ACC112 (cell line): ENCODE data around the gene ZBTB7C.
A peak's percentile ranks its signal among the peaks of the same experiment; 100 is the strongest.

Experiments
- H2AFZ ChIP-seq: fragments of 200-600 bp; sonication (generic); one replicate; pipeline ENCODE4 v1.6.0; 2017; ENCODE audit warnings: antibody characterized with exemption, low read length; ENCODE audit not compliant: unreplicated experiment
- H3K27ac ChIP-seq: fragments of 200-600 bp; sonication (generic); 2 replicates; pipeline ENCODE4 v1.5.1; 2014; ENCODE audit warnings: low read depth, mild to moderate bottlenecking, antibody characterized with exemption, low read length, moderate library complexity
- H3K27me3 ChIP-seq: fragments of 200-600 bp; sonication (generic); 2 replicates; pipeline ENCODE4 v1.6.1; 2014; ENCODE audit warnings: mild to moderate bottlenecking, antibody characterized with exemption, low read length, moderate library complexity, mixed read lengths; ENCODE audit not compliant: insufficient read depth
- H3K36me3 ChIP-seq: fragments of 200-600 bp; sonication (generic); 2 replicates; pipeline ENCODE4 v1.6.1; 2016; ENCODE audit warnings: mild to moderate bottlenecking, antibody characterized with exemption, low read length, moderate library complexity, mixed read lengths; ENCODE audit not compliant: insufficient read depth
- H3K4me1 ChIP-seq: fragments of 200-600 bp; sonication (generic); one replicate; pipeline ENCODE4 v1.6.1; 2016; ENCODE audit warnings: low read length, mixed read lengths; ENCODE audit not compliant: insufficient read depth, unreplicated experiment, control insufficient read depth
- H3K4me3 ChIP-seq: fragments of 200-600 bp; sonication (generic); 2 replicates; pipeline ENCODE4 v1.5.1; 2014; ENCODE audit warnings: mild to moderate bottlenecking, low read depth, low read length
- H3K79me2 ChIP-seq: fragments of 200-600 bp; sonication (generic); one replicate; pipeline ENCODE4 v1.6.0; 2016; ENCODE audit warnings: low read length; ENCODE audit not compliant: control insufficient read depth, unreplicated experiment, insufficient read depth

Gene ZBTB7C

GRCh38 chr18:48324651-48325050 is 84.5 kb downstream of the ZBTB7C start:
- no peak overlapping the region for H3K4me3 ChIP-seq
- H3K27ac ChIP-seq = no peak overlapping the region
- no peaks in the 10 kb centered on the region for H3K27me3 ChIP-seq
- H3K36me3 ChIP-seq = no peaks in the 10 kb centered on the region
- peaks cover 37% of the 10 kb centered on the region for H3K4me1 ChIP-seq
- no peaks in the 10 kb centered on the region for H3K79me2 ChIP-seq
- no peak overlapping the region for H2AFZ ChIP-seq

DNA sequence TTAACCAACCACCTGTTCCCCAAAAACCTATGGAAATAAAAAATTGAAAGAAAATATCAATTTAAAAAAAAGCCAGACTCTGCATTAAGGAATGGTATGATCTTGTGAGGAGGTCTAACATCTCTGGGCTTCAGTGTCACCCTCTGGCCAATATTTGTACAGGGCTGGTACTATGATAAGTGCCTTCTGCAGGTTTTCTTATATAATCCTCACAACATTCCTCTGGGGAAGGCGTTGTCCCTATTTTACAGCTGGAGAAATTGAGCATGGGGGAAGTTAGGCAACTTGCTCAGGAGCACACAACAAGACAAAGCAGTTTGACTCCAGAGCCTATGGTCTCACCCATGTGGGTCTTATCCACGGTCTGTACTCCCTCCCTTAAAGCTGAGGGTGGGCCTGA is 86.0 kb downstream of the ZBTB7C start:
- no peak overlapping the region for H3K27ac ChIP-seq
- no peak overlapping the region for H2AFZ ChIP-seq
- no peaks in the 10 kb centered on the region for H3K27me3 ChIP-seq
- no peaks in the 10 kb centered on the region for H3K36me3 ChIP-seq
- H3K4me3 ChIP-seq = no peak overlapping the region
- H3K79me2 ChIP-seq = no peaks in the 10 kb centered on the region
- H3K4me1 ChIP-seq = peaks cover 22% of the 10 kb centered on the region

GRCh38 chr18:48321536-48321935 is 87.6 kb downstream of the ZBTB7C start:
- Histone ChIP-seq H3K27me3 (no peaks in the 10 kb centered on the region), H3K4me1 (peaks cover 6% of the 10 kb centered on the region), H3K27ac (no peak overlapping the region), H3K4me3 (no peak overlapping the region), H3K79me2 (no peaks in the 10 kb centered on the region), H2AFZ (no peak overlapping the region), H3K36me3 (no peaks in the 10 kb centered on the region)

GRCh38 chr18:48321121-48321520 is 88.1 kb downstream of the ZBTB7C start:
- Histone ChIP-seq H2AFZ (no peak overlapping the region), H3K79me2 (no peaks in the 10 kb centered on the region), H3K27me3 (no peaks in the 10 kb centered on the region), H3K36me3 (no peaks in the 10 kb centered on the region), H3K4me1 (peaks cover 6% of the 10 kb centered on the region), H3K4me3 (no peak overlapping the region), H3K27ac (no peak overlapping the region)

GRCh38 chr18:48320639-48320945 is 88.6 kb downstream of the ZBTB7C start:
- H3K36me3 ChIP-seq = no peaks in the 10 kb centered on the region
- H3K27me3 ChIP-seq = peaks cover 2% of the 10 kb centered on the region; the same call in 1 of the 2 replicates
- H3K4me3 ChIP-seq = no peak overlapping the region
- H3K27ac ChIP-seq = no peak overlapping the region
- no peaks in the 10 kb centered on the region for H3K79me2 ChIP-seq
- H2AFZ ChIP-seq = no peak overlapping the region
- H3K4me1 ChIP-seq = peaks cover 6% of the 10 kb centered on the region

DNA sequence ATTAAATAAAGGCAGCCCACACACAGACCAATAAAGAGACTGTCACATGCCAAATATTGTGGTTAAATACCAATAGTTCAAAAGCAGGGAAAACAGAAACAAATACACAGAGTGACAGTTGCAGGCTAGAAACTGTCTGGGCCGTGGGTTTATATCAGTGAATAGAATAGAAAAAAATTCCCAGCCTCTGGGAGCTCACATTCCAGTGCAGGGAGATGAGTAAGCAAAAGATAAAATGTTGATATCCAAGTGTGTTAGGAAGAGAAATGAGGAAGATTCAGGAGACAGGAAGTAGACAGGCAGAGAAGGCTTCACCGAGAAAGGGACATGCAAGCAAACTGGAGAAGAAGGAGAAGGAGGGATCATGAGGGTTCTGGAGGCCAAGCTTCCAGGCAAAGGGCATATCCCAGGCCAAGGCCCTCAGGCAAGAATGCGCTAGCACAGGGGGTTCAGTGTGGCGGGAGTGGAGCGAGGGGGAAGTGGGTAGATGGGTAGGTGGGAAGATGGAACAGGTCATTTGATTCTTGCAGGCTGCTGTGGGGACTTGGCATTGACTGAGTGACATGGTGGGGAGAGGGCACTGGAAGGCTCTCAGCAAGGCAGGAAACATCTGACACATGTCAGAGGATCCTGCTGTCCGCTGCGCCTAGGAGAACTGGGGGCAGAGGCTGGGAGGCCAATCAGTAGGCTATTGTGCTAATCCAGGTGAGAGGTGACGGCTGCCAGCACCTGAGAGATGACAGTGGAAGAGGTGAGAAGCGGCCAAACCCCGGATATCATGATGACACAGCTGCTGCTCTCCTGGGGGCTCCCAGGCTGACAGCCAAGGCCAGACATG is 89.2 kb downstream of the ZBTB7C start:
- H3K4me1 ChIP-seq = peaks cover 6% of the 10 kb centered on the region
- no peak overlapping the region for H3K4me3 ChIP-seq
- H3K27ac ChIP-seq = no peak overlapping the region
- peaks cover 7% of the 10 kb centered on the region; the same call in 1 of the 2 replicates for H3K27me3 ChIP-seq
- H2AFZ ChIP-seq = peak overlapping the region; percentile 30
- no peaks in the 10 kb centered on the region for H3K36me3 ChIP-seq
- H3K79me2 ChIP-seq = no peaks in the 10 kb centered on the region

DNA sequence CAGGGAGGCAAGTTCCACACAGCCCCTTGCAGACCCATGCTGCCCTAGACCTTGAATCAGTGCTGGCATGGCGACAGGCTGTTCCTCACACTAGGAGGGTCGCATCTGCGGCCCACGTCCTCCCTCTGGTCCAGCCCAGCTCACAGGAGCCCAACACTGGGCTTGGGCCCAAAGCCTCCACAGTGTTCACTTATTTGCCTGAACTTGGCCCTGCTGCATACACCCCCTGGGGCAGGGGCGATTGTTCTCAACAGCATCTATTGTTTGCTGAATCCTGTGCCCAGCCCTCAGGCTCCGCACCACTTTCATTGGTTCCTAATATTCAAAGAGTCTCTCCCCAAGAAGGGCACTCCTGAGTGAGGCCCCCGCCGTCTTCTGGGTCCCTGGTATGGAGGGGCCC is 90.7 kb downstream of the ZBTB7C start:
- H2AFZ ChIP-seq = no peak overlapping the region
- no peaks in the 10 kb centered on the region for H3K79me2 ChIP-seq
- H3K27me3 ChIP-seq = peaks cover 18% of the 10 kb centered on the region
- no peak overlapping the region for H3K4me3 ChIP-seq
- H3K36me3 ChIP-seq = no peaks in the 10 kb centered on the region
- H3K4me1 ChIP-seq = peaks cover 6% of the 10 kb centered on the region
- H3K27ac ChIP-seq = no peak overlapping the region

DNA sequence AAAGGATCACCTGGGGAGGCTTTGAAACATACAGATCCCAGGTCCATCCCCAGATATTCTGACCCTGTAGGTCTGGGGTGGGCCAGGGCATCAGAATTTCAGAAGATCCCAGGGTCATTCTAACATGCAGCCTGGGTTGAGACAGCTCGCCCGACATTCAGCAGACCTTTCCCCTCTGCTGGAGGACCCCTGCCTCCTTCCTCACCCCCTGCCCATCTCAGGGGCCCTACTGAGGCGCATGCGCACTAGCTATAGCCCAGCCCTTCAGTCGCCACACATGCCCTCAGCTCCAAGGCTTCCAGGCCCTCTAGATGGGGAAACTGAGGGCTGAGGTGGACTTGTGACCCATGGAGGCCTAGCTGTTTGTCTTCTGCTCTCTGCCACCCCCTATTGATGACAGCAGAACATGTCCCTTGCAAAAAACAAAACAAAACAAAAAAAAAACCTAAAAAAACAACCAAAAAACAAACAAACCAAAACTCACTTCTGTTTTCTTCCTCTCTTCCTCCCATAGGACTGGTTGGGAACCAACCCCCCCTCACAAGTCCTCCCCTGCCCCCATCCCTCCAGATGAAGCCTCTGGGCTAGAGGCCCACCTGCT is 91.3 kb downstream of the ZBTB7C start:
- Histone ChIP-seq H3K36me3 (no peaks in the 10 kb centered on the region), H3K27ac (no peak overlapping the region), H2AFZ (no peak overlapping the region), H3K4me1 (peaks cover 6% of the 10 kb centered on the region), H3K79me2 (no peaks in the 10 kb centered on the region), H3K27me3 (peaks cover 18% of the 10 kb centered on the region), H3K4me3 (no peak overlapping the region)

DNA sequence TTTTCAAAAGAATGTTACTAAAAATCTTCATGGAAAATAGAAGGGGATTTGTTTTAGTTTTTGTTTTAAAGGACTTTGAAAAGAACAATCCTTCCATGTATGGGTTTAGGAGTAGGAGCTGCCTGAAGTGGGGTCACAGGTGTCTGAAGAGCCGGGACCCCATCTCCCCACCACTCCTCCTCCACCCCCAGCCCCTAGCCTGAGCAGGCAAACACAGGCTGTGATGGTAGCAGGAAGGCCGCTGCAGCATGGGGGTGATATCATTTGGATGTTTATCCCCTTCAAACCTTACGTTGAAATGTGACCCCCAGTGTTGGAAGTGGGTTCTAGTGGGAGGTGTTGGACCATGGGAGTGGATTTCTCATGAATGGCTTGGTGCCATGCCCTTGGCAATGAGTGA is 93.0 kb downstream of the ZBTB7C start:
- Histone ChIP-seq H3K4me3 (no peak overlapping the region), H3K27me3 (peaks cover 32% of the 10 kb centered on the region), H3K36me3 (no peaks in the 10 kb centered on the region), H3K4me1 (peaks cover 6% of the 10 kb centered on the region), H3K27ac (no peak overlapping the region), H3K79me2 (no peaks in the 10 kb centered on the region), H2AFZ (no peak overlapping the region)

GRCh38 chr18:48314690-48315089 is 94.5 kb downstream of the ZBTB7C start:
- no peak overlapping the region for H2AFZ ChIP-seq
- peaks cover 39% of the 10 kb centered on the region for H3K27me3 ChIP-seq
- no peaks in the 10 kb centered on the region for H3K4me1 ChIP-seq
- no peak overlapping the region for H3K4me3 ChIP-seq
- H3K79me2 ChIP-seq = no peaks in the 10 kb centered on the region
- no peak overlapping the region for H3K27ac ChIP-seq
- no peaks in the 10 kb centered on the region for H3K36me3 ChIP-seq

DNA sequence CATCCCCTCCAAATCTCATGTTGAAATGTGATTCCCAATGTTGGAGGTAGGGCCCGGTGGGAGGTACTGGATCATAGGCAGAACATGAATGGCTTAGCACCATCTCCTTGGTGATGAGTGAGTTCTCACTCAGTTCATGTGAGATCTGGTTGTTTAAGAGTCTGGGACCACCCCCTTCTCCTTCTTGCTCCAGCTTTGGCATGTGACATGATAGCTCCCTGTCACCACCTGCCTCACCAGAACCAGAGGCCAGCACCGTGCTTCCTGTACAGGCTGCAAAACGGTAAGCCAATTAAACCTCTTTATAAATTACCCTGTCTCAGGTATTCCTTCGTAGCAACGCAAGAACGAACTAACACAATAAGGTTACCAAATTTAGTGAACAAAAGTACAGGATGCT is 95.4 kb downstream of the ZBTB7C start:
- Histone ChIP-seq H3K4me1 (no peaks in the 10 kb centered on the region), H3K27me3 (peaks cover 39% of the 10 kb centered on the region), H3K36me3 (no peaks in the 10 kb centered on the region), H3K27ac (no peak overlapping the region), H2AFZ (no peak overlapping the region), H3K79me2 (no peaks in the 10 kb centered on the region), H3K4me3 (no peak overlapping the region)
